Hindlimb muscle (tissue), 1 donor: ENCODE data around the gene LRRC1. TPM values are rescaled to one million over a fixed set of nuclear protein-coding genes. Genes with fewer than 3 reads are reported as not detected.
"Not testable (repeated sequence)": the region's sequence is repeated elsewhere in the genome, so short reads cannot be mapped to it uniquely, and the experiment has no call there.

Experiments used
- DNase-seq: peaks from one replicate; pipeline ENCODE4 v3.0.0-alpha.2; 2013
- polyA plus RNA-seq: library from polyadenylated mRNA; unstranded; fragments of 120-200 nt; gene quantifications from one replicate; pipeline ENCODE4 v1.2.1, GENCODE V29; 2013; ENCODE audit not compliant: insufficient read length

LRRC1 gene
- polyA plus RNA-seq, 1 donor: 8.3 TPM

GRCh38 chr6:53793318-53794136, 1.3 kb upstream of the LRRC1 start:
- DNase-seq: peak; percentile 86

DNA sequence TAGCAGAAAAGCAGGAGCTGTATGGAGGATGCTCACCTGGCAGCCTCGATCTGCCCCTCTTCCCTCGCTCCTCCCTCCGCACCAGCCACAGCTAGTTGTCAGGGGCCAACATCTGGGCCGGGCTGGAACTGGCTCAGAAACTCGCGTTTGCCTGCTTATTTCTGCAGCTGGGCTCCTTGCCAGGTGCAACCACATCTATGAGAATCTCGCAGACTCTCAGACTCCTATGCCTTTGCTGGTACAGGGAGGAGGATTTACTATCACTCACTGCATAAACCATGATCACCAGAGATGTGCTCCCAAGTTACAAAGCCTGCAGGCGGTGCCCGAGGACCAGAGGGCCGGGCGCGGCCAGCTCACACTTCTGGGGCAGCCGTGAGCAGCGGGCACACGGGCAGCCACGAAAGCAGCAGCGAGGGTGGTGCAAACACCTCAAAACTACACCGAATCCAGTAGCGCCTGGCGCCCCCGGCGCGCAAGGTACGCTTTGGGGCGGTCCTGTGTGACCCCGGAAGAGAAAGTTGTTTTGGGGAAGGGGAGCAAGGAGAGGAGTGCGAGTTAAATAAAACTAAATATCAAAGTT, 577 bp upstream of the LRRC1 start:
- peak; percentile 79 for DNase-seq

DNA sequence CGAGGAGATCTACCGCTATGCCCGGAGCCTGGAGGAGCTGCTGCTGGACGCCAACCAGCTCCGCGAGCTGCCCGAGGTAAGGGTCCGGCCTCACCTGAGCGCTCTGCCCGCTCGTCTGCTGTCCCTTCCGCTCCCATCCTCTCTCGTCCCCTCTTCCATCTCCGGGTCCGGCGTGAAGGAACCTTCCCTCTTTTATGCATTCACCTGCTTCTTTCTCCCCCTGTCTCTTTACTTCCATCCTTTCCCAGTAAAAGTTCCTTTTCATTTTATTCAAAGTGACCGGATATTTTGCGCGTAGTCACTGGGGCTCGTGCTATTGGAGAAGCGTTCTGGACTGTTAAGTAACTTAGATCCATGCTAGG, 516 bp downstream of the LRRC1 start:
- DNase-seq: no peak

- DNase-seq: peak; percentile 32
Observed at GRCh38 chr6:53795702-53796450, 1.1 kb downstream of the LRRC1 start.

- DNase-seq: no peak
Observed at GRCh38 chr6:53796451-53796780, 1.6 kb downstream of the LRRC1 start.

DNA sequence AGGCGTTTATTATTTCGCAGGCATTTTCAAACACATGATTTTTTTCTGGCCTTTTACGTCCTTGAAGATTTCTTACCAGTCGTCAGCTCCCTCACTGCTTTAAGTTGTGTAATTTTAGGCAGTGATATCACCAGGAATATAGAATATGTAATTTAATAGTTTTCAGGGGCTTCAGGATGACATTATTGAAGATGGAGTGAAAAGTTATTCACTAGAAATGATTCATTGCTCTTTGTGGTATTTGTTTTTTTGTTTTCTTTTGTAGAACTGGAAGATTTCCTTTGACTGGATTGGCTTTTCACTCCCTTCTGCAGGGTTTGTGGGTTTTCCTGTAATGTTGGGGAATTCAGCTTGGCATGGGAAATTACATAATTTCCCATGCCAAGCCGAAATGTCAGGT, 2.0 kb downstream of the LRRC1 start:
- no peak for DNase-seq

DNA sequence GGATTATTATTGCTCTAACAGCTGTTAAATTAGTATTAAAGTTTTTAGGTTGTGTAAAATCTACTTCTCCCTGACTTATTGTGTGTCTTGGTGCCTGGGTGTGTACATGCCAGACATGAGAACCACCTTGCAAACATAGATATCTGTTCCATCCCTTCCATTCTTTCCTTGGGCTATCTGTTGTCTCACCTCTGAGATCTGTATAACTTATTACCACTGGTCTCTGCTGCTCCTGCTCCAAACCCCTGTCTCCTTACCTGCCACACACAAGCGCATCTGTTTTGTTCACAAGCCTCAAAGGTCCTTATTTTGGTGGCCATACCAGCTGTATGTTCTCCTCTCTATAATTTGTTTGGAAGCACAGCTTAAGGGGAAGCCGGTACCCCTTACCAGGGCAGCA, 2.5 kb downstream of the LRRC1 start:
- DNase-seq: no peak

GRCh38 chr6:53799340-53799739, 4.5 kb downstream of the LRRC1 start:
- DNase-seq: no peak

DNA sequence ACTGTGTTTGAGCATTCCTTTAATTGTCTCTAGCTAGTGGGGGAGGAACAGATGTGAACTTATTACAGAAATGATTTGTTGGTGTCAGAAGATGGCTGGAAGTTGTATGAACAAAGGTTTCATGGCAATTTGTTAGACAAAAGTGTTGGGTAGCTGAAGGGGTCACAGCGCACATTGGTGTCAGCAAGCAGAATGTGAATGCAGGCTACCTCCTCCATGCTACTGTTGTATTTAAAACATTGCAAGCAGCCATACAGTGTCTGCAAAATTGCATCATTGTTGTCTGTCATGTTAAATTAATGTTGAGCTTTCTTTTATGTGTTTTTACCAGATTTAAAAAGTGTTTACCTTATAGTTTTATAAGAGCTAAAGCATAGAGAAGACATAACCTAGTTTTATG, 6.2 kb downstream of the LRRC1 start:
- no peak for DNase-seq

DNA sequence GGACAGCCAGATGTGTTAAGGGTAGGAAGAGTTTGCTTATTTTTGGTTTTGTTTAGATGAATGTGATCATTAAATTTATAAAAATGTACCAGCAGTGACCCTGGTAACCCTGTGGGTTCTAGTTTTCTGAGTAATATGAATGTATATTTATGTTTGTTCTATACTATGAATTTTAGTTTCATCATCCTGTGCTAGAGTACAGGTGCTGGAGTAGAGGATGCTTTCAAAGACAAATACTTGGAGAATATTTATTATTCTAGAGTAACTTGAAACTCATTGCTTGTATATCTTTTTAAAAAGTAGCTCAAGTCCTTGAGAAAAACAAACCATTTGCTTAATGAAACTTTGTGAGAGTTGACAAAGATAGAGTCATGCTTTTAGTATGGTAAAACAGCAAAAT, 7.8 kb downstream of the LRRC1 start:
- DNase-seq: no peak

GRCh38 chr6:53803081-53803860, 8.5 kb downstream of the LRRC1 start:
- no peak for DNase-seq

DNA sequence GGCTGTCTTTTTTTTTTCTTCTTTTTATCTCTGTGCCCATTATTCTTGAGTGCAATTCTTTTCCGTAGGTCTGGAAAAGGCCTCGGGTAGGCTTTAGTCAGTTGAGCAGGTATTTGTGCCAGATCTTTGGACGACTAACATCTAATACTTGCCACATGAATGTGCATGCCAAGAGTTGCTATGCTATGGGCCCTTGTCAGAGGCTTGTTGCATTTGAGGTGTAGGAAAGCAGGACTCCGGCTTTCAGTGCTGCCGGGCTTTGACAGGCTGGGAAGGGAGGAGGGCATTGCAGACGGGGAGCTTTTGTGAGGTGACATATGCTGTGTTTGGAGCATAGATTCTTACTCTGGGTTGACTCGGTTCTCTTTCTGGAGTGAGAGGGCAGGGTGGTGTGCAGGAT, 10.2 kb downstream of the LRRC1 start:
- no peak for DNase-seq

- DNase-seq: no peak
Observed at GRCh38 chr6:53805725-53806124, 10.9 kb downstream of the LRRC1 start.

DNA sequence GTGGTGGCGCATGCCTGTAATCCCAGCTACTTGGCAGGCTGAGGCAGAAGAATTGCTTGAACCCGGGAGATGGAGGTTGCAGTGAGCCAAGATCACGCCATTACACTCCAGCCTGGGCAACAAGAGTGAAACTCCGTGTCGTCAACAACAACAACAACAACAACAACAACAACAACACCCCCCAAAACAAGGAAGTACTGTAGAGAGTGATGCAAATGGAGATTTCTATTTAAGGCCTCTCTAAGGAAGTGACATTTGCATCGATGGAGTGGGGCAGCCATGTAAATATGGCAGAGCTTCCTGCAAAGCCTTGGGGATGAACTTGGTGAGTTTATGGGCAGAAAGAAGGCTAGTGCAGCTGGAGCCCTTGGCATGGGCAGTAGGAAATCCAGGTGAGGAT, 12.8 kb downstream of the LRRC1 start:
- DNase-seq: not testable (repeated sequence)

DNA sequence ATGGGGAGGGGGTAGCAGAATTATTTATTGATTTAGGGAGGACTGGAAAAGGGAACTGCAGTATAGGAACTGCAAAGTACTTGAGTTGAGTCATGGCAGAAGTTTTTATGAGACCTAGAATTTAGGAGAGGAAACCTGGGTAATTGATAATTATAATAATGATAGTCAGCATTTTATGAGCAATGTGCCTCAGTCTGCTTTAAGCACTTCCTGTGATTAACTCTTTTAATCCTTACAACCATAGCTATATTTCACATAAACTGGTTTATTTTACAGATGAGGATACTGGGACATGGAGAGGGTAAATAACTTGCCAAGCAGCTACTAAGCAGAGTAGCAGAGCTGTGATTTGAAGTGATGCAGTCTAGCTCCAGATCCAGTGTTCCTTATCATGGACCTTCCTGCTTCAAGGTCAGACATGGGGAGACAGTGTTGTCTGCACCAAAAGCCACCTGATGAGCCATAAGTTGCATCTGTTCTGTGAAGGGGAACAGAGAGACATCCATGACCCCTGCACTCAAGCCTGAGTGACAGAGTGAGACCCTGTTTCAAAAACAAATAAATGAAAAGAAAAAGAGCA, 13.6 kb downstream of the LRRC1 start:
- DNase-seq: no peak

DNA sequence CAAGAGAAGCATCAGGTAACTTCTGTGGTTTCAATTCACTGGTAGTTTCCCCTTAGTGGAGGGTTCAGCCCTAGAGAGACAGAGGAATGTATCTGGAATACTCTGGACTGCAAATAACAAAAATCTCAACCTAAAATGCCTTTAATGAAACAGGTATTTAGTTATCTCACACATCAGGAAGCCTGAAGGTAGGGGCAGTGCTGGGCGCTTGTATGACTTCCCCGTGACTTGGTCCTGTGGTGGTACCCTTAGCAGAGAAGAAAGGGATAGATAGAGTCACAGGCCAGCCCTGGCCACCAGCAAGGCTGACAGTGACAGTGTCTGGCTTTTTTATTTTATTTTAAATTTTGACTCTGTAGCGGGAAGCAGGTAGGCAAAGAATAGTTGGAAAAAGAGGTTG, 14.9 kb downstream of the LRRC1 start:
- no peak for DNase-seq

- DNase-seq: no peak
Observed at GRCh38 chr6:53811082-53811481, 16.3 kb downstream of the LRRC1 start.

DNA sequence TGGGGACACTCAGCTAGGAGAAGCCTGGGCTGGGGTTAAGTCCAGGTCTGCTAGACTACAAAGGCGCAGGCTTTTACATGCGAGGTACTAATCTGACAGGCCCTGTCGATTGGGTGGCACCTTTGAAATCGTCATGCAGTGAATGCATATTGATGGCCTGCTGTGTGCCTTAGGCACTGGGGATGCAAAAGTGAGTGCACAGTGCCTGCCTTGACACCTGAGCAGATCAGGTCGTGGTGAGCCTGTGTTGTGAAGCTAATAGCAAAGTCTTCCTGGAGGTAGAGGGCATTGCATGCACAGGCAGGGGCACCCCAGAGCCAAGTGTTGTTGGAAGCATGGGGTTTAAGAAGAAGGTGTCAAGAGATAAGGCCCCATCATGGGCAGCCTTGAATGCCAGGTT, 16.9 kb downstream of the LRRC1 start:
- DNase-seq: no peak

DNA sequence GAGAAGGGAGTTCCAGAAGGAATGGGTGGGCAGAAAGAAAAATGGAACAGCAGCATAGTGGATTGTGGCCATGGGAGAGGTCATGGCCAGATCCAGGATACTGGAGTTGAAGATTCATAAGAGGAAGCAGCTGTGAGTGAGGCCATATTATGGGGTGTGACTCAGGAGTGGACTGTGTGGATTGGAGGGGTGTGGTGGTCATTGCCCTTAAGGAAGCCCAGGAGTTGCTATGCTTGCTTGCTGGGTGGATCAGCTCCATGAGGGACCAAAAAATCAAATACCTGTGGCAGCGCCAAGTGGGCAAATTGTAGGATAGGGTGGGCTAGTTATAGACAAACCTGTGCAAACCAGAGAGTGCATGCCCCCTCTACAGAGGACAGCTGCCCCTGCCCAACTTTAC, 18.3 kb downstream of the LRRC1 start:
- no peak for DNase-seq

- no peak for DNase-seq
Observed at GRCh38 chr6:53813801-53814200, 19.0 kb downstream of the LRRC1 start.

DNA sequence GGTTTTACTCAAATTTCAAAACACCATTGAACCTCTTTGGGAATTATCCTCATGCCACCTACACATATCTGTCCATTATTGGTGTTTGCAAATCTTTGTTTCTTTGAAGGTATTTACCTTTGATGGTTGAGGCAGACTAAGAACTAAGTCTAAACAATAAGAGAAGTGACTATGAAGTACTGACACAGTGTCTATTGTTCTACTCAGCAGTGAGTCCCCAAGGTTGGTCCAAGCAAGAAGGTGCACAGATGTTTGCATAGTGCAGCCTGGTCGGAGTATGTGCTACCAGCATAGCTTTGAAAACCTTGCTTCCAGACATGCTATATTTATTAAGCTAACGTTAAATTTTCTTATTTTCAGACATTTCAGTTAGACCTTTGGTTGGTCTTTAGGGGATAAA, 19.5 kb downstream of the LRRC1 start:
- DNase-seq: no peak

DNA sequence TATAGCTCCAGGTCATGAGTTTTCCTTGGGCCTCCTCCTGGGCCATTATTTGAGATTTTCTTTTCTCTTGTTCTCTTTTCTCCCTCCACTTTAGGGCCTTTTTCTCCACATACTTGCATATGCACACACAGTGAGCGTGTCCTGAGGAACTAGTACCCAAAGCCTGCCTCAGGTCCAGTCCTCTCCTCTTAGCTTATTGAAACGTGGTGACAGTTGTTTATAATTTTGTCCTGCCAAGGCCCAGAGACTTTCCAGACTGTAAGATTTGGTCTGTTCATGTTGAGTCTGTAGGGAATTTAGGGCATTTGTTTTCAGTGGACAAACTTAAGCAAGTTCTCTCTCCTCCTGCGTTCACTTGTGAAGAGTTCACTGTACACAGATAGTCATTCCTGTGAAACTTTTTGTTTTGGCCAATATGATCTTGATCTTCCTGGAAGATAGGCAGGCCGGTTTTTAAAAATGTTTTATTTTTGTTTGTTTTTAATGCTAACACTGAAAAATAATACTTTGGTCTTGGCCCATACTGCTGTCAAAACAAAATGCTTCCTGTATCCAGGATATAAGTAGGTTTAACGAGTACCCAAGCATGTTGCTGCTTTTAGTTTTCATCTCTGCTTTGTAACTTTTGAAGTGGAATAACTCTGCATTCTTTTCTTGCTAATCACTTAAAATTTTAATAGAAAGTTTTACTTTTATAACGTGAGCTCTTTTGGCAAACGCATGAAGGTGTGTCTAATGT, 20.7 kb downstream of the LRRC1 start:
- no peak for DNase-seq
